DOHH2 (cell line): ENCODE data around the gene NIT1.

Source experiments
- CTCF ChIP-seq: fragments of 200-600 bp; sonication (generic); IDR thresholded peaks from one replicate; pipeline ENCODE4 v1.5.1; 2014; ENCODE audit warnings: antibody characterized with exemption, mild to moderate bottlenecking, low read depth, low read length; ENCODE audit not compliant: poor library complexity, severe bottlenecking
- EZH2phosphoT487 ChIP-seq: fragments of 200-600 bp; sonication (generic); IDR thresholded peaks from 2 replicates; pipeline ENCODE4 v1.6.1; 2017; ENCODE audit warnings: borderline replicate concordance, mild to moderate bottlenecking, antibody characterized with exemption, low read length, moderate library complexity, mixed read lengths

GRCh38 chr1:161119092-161119903 is 1.4 kb downstream of the NIT1 start:
- TF ChIP-seq CTCF: peak; percentile 54
- no peak for TF ChIP-seq EZH2phosphoT487
